Activated gamma-delta T cell (primary cell): ENCODE data around the gene SNX19.
"Not testable (repeated sequence)": the region's sequence is repeated elsewhere in the genome, so short reads cannot be mapped to it uniquely, and the experiment has no call there.

Experiments
- DNase-seq: peaks from one replicate; lab custom pipeline; 2025; lab: John Stamatoyannopoulos, UW
- total RNA-seq, 2 donors: gene quantifications; one replicate each; lab custom pipeline; 2026; lab: John Stamatoyannopoulos, UW

Gene SNX19, protein sequence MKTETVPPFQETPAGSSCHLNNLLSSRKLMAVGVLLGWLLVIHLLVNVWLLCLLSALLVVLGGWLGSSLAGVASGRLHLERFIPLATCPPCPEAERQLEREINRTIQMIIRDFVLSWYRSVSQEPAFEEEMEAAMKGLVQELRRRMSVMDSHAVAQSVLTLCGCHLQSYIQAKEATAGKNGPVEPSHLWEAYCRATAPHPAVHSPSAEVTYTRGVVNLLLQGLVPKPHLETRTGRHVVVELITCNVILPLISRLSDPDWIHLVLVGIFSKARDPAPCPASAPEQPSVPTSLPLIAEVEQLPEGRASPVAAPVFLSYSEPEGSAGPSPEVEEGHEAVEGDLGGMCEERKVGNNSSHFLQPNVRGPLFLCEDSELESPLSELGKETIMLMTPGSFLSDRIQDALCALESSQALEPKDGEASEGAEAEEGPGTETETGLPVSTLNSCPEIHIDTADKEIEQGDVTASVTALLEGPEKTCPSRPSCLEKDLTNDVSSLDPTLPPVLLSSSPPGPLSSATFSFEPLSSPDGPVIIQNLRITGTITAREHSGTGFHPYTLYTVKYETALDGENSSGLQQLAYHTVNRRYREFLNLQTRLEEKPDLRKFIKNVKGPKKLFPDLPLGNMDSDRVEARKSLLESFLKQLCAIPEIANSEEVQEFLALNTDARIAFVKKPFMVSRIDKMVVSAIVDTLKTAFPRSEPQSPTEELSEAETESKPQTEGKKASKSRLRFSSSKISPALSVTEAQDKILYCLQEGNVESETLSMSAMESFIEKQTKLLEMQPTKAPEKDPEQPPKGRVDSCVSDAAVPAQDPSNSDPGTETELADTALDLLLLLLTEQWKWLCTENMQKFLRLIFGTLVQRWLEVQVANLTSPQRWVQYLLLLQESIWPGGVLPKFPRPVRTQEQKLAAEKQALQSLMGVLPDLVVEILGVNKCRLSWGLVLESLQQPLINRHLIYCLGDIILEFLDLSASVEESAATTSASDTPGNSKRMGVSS
- total RNA-seq: 75.5 to 94.2 reads per million in 2 donors

DNA sequence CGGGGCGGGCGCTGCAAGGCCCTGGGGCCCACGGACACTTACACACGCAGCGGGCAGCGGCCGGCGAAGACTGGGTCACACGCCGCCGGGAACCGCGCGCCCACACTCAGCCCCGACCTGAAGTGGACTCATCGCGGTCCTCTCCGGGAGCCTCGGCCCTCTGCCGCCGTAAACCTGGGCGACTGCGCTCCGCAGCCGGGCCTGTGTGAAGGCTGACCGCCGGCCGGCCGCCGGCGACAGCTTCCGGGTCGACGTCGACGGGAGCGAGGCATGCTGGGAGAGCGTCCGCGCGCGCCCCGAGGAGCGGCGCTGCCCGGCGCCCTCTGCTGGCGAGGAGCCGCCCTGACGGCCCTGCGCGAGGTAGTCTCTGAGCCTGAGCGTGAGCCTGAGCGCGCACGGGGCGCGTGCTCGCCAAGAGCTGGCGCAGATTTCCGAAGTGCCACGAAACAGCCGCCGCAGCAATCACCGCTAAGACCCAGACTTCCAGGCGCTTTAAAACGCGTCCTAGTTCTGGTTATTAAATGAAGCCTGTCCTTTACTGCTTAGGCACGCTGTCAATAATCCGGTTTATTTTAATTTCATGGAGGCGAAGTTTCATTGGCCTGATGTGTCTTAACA, at the start of gene SNX19:
Gene SNX19, minus strand, starts transcription at position 242 of the 618 bp plus-strand sequence. CDS start 540 bp downstream, outside the sequence.
- peak; percentile 81 for DNase-seq

DNA sequence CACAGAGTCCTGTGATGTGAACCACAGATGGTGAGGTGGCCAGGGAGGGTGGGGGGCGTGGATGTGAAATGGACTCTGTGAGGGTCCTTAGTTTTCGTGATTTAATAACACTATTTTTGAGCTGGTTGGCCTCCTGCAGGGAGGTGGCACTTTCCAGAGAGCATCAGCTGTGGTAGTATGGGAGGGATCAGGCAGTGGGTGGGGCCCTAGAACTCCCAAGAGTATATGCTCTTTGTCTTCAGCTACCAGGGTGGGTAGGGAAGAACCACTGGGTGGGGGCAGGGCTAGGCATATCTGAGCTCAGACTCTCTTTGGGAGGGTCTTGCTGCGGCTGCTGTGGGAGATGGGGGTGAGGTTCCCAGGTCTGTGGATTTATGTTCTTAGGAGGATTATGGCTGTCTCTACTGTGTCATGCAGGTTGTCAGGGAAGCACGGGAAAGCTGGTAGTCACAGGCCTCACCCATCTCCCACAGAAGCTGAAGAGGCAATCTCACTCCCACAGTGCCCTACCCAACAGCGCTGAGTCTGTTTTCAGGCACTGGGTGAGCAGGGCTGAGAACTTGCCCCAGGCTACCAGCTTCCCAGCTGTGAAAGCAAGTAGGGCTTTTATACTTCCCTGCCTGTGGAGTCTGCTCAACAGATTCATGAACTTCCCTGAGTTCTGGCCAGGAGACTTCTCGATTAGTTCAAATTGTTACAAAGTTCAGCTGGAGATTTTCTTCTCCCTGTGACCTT, 47.9 kb upstream of the SNX19 start:
- no peak for DNase-seq

DNA sequence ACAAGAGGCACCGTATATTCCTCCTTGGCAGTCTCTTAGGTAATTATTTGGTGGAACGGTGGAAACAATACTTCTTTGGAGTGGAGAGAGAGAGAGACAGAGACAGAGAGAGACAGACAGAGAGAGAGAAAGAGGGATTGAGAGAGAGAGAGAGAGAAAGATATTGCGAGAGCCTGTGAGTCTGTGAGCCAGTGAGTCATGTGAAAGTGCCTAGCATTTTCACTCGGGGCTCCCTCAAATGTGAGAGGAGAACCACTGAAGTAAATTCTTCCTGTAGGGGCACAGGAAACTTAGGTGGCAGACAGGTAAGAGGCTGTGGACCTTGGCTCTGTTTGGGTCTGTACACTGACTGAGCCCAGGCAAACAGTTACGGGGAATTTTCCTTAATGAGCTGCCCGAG, 31.6 kb upstream of the SNX19 start:
- DNase-seq: no peak

DNA sequence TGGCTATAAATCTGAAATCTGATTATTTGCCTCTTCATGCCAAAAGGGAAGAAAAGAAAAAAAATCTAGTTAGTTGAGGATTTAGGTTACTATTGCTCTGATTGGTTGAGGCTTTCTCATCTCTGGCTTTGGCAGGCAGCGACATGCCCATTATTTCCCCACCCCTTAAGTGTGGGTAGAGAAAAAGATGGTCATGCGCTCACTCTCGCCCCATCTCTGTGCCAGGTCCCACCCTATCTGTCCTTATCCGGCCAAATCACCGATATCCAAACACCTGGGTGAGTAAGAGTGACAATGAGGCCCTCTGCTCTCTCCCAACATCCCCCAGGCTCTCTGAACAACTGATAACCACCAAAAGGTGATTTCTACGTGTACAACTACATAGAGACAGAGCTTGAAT, 31.2 kb upstream of the SNX19 start:
- no peak for DNase-seq

DNA sequence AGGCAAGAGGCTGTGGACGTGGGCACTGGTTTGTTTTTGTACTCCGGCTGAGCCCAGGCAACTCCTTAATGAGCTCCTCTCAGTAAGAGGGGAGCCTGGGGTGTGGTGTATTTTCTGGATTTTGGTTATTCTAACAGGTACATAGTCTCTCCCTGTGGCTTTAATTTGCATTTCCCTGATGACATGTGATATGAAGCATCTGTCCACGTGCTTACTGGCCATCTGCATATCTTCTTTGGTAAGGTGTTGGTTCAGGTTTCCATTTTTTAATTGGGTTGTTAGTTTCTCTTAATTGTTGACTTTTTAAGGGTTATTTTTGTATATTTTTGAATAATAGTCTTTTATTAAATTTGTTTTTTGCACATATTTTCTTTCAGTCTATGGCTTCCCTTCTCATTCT, 30.8 kb upstream of the SNX19 start:
- DNase-seq: no peak

DNA sequence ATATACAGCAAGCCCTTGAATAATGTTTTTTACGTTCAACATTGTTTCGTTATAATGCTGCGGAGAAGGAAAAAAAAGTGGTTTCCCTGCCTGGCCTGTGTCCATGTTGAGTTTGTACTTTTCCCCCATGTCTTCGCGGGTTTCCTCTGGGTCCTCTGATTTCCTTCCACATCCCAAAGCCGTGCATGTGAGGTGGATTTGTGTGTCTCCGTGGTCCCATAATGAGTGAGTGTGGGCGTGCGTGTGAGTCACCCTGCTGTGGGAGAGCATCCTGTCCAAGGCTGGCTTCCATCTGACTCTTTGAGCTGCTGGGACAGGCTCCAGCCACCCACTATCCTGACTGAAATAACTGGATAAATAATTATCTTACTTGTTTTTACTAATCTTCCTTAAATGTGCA, 29.6 kb upstream of the SNX19 start:
- DNase-seq: no peak

DNA sequence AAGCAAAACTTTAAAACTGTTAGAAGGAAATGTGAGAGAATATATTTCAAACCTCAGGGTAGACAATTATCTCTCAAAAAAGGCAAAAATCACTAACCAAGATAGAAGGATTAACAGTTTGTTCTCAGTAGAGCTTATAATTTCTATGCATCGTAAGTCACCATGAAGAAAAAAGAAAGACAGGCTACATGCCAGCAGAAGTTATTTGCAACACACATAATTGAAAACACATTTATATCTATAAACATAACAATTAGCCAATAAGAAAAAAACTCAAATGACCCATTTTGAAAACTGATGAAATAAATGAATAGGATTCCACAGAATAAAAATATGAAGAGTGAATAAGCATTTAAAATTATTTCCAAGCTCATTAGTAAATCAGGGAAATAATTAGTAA, 24.4 kb upstream of the SNX19 start:
- no peak for DNase-seq

DNA sequence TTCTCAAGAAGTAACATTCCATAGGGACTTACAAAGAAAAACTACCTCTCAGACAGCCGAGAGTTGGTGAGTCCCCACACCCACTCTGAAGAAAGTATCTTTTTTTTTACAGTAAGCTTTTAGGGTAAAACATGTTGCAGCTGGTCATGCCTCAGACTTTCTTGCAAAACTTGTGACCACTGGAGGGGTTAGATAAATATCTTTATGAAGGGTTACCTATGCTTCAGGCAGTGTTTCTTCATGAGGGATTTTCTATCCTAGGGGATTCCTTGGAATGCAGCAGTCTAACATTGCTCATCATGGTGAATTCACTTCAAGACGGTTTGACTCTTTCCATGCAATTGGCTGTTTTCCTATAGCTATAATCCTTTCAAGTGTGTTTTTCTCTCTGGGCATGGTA, 20.8 kb upstream of the SNX19 start:
- no peak for DNase-seq

DNA sequence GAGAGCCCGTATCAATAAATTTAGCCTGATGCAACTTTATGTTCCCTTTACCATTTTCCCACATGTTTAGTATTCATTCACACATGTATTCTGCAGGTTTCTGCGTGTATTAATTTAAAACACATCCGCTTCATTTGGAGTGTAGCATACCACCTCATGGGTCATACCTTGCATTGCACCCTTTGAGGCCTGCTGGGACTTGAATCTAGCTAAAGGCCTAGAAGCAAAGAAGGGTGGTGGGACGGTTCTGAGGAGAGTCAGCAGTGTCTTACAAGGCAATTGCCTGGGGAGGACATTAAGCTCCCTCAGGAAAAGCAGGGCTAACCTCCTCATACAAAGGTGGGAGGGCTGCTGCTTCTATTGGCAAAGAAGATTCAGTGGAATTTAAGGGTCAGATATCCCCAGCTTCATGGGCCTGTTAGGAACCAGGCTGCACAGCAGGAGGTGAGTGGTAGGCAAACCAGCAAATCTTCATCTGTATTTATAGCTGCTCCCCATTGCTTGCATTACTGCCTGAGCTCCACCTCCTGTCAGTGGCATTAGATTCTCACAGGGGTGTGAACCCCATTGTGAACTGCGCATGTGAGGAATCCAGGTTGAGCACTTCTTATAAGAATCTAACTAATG, 15.9 kb upstream of the SNX19 start:
- no peak for DNase-seq

DNA sequence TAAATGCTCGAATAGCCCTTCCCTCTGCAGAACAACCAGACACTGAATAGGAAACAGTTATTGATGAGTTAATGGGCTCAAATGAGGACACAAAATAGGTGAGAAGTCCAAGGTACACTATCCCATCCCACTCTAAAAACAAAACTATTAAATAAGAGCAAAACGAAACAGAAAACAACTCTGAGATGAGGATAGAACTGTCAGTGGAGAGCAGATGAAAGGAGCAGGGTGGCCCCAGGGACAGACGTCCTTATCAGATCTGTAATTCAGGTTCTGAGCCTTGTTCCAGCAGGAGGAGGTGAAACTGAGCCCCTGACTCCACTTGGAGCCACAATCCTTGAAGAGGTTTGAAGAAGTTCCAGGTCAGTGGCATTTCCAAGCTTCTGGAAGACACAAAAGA, 8.5 kb upstream of the SNX19 start:
- no peak for DNase-seq

DNA sequence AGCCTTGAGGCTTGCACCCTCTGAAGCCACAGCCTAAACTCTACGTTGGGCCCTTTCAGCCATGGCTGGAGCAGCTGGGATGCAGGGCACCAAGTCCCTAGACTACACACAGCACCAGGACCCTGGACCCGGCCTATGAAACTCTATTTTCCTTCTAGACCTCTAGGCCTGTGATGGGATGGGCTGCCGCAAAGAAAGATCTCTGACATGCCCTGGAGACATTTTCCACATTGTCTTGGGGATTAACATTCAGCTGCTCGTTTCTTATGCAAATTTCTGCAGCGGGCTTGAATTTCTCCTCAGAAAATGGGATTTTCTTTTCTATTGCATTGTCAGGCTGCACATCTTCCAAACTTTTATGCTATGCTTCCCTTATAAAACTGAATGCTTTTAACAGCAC, 4.3 kb upstream of the SNX19 start:
- DNase-seq: not testable (repeated sequence)

DNA sequence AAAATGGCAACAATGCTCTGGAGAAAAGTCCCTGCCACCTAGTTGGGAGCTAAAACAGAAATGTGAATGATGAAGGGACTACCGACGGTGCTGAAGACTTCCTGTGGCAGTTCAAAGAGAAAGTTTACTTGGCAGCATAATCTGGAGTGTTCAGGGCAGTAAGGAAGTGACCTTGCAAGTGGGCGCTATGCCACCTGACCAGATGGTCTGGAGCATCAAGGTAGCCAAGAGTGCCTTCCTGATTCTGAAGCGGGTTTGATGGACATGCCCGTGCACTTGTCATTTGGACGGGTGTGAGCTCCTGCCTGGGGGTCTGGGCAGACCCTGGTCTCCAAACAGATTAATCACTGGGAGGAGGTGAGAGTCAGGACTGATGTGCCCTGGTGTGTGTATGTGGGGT, 1.8 kb upstream of the SNX19 start:
- DNase-seq: no peak

DNA sequence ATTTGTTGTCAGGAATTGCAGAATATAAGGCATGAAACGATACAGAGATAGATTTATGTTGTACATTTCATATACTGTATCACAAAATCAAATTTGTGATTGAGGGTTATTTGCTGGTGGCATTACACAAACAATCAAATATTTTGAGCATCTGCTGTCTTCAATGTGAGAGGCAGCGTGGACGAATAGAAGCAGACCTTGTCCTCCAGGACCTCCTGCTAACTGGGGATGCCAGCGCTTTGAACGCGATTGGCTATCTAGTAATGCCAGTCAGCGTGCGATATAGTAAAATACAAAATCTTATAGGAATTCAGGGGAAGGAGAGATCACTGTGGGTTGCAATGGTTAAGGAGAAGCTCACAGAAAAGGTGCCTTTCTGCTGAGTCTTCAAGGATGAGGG, 631 bp upstream of the SNX19 start:
- no peak for DNase-seq

DNA sequence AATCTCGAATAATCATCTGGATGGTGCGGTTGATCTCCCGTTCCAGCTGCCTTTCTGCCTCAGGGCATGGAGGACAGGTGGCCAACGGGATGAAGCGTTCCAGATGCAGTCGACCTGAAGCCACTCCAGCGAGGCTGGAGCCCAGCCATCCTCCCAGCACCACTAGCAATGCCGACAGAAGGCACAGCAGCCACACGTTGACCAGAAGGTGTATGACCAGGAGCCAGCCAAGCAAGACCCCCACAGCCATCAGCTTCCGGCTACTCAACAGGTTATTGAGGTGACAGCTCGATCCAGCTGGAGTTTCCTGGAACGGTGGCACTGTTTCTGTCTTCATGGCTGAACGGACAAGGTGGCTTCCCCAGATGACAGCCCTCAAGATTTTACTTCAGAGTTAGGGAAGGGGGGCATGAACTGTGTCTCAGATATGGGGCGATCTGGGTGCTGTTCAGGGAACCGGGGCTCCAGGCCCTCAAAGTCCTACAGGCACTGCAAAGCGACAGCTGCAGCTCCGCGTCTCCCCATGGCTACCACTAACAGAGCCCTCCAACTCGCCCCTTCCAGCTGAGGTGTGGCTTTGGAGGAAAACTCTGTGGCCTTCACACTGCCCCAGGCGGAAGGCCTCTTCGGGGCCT, 559 bp downstream of the SNX19 start:
- DNase-seq: no peak

DNA sequence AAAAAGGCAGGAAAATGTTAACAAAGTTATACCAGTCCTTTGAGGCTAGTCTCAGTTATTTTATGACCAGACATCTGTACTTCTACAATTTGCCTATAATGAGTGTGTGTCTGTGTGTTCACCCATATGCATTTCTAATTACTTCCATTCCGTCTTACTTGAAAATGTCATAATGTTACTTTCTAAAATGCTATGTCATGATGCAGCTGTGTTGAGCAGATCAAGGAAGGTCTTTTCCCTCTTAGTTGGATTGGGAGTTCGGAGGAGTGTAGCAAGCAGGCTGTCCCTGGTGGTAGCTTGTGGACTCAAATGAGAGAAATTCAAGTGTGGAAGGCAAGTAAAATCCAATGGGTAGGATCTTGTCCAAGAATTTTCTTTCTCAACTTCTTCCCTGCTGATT, 3.0 kb downstream of the SNX19 start:
- DNase-seq: no peak

DNA sequence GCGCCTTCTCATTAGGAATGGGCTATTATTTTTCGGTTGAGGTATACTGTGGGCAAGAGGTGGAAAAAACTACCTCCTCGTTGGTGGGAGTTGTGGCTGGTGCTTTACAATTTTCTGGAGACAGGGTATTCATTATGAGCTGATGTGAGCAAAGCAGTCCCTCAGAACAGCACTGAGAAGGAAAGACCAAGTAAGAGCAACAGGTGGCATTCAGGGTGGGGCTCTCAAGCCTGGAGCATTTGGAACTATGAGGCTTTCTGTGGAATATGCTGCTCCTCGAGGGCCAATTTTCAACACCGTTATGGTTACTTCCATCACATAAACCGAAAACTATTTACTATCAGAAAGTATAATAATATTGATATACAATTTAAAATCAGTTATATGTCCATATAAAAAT, 3.7 kb downstream of the SNX19 start:
- no peak for DNase-seq

DNA sequence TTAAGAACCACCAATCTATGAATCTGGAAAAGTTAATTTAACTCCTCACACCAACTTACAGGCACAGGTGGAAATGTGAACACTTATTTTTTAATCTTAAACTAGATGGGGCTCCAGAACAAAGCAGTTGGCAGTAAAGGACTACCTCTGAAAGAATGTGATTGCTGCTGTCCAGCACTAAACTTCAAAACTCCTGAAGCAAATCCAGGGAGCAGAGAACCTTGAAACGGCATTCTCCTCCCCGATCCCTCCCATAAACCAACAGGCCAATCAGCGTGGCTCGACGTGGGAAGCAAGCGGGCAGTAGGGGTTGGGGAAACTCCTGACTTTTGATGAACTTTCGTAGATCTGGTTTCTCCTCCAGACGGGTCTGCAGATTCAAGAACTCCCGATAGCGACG, 5.0 kb downstream of the SNX19 start:
- no peak for DNase-seq

DNA sequence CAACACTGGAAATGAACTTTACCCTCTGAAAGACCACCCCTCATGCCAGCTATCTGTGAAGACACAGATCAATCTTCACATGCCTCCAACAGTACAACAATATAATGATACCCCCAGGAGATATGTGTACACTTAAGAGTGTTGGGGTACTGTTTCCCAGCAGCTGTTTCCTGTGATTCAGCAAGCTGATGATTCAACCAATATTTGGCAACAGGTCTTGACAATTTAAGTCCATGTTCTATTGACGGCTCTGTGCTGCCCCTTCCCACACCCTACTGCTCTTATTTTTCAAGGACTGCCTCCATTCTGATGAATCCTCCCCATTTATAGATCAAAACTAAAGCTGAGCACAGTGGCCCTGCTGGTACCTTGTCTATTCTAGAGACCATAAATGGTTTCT, 6.6 kb downstream of the SNX19 start:
- no peak for DNase-seq

DNA sequence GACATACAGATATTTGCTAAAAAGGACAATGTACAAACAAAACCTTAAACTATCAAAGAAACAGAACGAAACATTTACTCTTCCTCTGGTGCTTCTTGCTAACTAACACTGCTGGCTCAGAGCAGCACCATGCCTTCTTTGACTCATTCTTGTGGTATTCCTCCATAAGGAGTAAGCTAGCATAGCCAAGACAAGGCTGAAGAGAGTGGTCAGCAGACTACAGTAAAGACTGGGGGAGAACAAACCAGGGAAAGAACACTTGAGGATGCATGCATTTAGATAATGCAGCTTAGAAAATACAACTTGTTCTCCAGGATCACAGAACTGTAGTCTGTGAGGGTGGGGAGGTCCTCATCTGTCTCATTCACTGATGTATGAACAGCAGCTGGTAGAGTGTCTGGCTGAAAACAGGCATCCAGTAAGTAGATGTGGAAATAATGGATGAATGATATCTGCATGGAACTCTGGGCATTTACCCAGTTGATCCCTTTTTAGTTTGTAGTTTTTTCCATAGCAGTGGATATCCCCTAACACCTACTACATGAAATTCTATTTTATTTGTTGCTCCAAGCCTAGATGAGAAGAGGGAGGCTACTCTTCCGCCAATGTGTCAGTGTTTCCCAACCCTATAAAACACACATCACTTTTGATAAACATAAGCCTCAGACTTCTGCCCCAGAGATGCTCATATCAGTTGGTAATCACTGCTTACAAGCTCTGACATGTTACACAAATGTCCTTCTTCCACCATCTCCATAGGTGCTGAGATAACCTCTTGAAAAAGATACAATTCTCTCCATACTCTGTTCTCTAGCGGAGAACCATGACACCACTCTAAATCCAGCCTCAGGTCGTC, 7.3 kb downstream of the SNX19 start:
- DNase-seq: no peak

DNA sequence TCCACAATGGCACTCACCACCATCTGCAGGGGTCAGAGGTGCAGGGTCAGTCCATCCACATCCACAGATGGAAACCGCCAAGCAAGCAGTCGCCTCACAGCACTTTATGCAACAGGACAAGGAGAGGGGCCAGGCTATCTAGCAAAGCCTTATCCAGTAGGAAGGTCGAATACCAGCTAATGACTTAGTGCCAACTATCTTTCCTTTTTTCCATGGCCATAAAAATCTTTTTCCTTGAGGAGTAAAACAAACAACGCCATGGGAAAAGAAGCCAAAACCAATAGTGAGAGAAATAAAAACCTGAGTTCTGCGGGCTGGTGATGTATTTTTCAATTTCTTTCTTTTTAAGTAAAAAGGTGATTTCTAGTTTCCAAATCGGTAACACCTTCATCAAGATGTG, 8.2 kb downstream of the SNX19 start:
- no peak for DNase-seq
